Fibroblast of pulmonary artery (primary cell): ENCODE data around the gene CYP2C19.

Experiments
- DNase-seq: peaks from one replicate; pipeline ENCODE4 v3.0.0-alpha.2; 2010; ENCODE audit warnings: low read depth
- H3K4me3 ChIP-seq: replicated peaks from 2 replicates; pipeline ENCODE4 v1.5.1; 2011; ENCODE audit warnings: low read depth, mild to moderate bottlenecking, control low read depth, low read length, moderate library complexity
- TF ChIP-seq, protein P1 (sequence below): IDR thresholded peaks from 2 replicates; pipeline ENCODE4 v1.5.1; 2011; ENCODE audit warnings: mild to moderate bottlenecking, control low read depth, low read length, inconsistent platforms; ENCODE audit errors: missing control alignments

The CYP2C19 gene

DNA sequence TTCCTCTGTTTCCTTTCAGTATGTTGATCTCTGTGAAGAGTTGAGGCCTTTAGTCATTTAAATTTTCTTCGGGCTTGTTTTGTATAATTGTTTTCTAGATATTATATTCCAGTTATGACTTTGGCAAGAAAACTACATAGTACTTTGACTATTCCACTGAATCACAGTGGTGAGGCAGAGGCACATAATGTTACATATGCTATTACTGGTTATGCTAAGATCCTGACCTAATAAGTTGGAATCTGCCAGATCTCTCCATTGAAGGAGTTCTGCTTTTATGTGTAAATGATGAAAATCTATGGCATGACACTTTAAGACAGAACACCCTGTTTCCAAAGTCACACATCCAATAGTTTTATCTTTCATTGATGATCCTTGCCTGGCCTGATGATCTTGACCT, 83.7 kb downstream of the CYP2C19 start:
- DNase-seq, result no peak
- TF ChIP-seq, protein P1, sequence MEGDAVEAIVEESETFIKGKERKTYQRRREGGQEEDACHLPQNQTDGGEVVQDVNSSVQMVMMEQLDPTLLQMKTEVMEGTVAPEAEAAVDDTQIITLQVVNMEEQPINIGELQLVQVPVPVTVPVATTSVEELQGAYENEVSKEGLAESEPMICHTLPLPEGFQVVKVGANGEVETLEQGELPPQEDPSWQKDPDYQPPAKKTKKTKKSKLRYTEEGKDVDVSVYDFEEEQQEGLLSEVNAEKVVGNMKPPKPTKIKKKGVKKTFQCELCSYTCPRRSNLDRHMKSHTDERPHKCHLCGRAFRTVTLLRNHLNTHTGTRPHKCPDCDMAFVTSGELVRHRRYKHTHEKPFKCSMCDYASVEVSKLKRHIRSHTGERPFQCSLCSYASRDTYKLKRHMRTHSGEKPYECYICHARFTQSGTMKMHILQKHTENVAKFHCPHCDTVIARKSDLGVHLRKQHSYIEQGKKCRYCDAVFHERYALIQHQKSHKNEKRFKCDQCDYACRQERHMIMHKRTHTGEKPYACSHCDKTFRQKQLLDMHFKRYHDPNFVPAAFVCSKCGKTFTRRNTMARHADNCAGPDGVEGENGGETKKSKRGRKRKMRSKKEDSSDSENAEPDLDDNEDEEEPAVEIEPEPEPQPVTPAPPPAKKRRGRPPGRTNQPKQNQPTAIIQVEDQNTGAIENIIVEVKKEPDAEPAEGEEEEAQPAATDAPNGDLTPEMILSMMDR, result no peak
- H3K4me3 ChIP-seq, result no peak overlapping the region

DNA sequence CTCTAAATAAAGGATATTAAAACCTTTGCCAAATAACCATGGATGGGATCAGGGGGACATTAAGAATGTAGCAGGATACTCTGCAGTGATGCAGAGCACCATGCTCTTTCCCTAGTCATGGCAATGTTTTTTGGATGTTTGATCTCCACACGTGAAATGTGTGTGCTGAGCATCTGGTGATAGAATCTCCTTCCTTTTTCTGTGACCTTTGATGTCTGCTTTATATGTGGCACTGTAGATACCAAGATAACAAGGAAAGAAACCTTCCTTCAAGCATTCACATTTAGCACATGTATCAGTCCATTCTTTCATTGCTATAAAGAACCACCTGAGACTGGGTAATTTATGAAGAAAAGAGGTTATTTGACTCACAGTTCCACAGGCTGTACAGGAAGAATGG, 88.3 kb downstream of the CYP2C19 start:
- no peak for DNase-seq
- no peak overlapping the region for H3K4me3 ChIP-seq
- TF ChIP-seq, protein P1, result no peak

- TF ChIP-seq, protein P1, result no peak
- H3K4me3 ChIP-seq, result no peak overlapping the region
- no peak for DNase-seq
Observed at GRCh38 chr10:94851263-94851662, 88.8 kb downstream of the CYP2C19 start.

DNA sequence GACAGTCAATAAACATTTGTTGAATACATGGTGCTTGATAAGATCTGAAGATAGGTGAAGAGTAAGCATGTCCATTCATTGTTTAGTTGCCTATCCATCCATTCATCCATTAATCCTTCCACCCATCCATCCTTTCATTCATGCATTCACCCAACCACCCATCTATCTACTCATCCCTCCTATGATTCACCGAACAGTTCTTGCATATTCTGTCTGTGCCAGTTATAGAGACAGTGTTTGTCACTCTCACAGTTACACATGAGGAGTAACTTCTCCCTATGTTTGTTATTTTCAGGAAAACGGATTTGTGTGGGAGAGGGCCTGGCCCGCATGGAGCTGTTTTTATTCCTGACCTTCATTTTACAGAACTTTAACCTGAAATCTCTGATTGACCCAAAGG, 90.0 kb downstream of the CYP2C19 start:
- H3K4me3 ChIP-seq, result no peak overlapping the region
- DNase-seq, result no peak
- TF ChIP-seq, protein P1, result no peak

GRCh38 chr10:94853065-94853464, 90.6 kb downstream of the CYP2C19 start:
- TF ChIP-seq, protein P1, result no peak
- DNase-seq, result no peak
- H3K4me3 ChIP-seq, result no peak overlapping the region

GRCh38 chr10:94858005-94858404, 95.5 kb downstream of the CYP2C19 start:
- no peak overlapping the region for H3K4me3 ChIP-seq
- DNase-seq, result no peak
- TF ChIP-seq, protein P1, result no peak

DNA sequence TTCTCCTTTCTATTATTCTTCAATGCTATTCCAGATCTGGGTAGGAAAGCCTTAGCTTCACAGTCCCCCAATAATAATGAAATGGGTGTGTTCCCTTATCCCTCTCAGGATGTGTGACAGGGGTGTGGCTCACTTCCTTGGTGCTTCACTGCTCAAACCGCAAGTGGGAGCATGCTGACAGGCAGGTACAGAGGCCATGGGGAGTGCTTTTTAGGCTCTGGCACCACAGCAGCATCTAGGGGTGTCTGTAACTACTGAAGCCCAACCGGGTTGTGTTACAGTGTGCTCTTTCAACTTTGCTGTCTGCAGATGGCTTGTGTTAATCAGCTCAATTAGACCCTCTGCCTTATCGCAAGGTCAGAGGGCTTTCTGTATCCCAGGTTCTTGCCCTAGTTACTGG, 96.6 kb downstream of the CYP2C19 start:
- no peak overlapping the region for H3K4me3 ChIP-seq
- DNase-seq, result no peak
- TF ChIP-seq, protein P1, result no peak
